Astrocyte (in vitro differentiated cells and primary cell): ENCODE data around the gene CCN5. TPM values are rescaled to one million over a fixed set of nuclear protein-coding genes. Genes with fewer than 3 reads are reported as not detected.
A peak's percentile ranks its signal among the peaks of the same experiment; 100 is the strongest.

Source experiments
- DNase-seq: peaks from one replicate; pipeline ENCODE4 v3.0.0-alpha.2; 2010; ENCODE audit warnings: low read depth
- FAIRE-seq: peaks from 2 replicates; lab custom pipeline; 2011; peaks lifted over from hg19 to GRCh38; lab: Jason Lieb, UNC
- H2AFZ ChIP-seq: 2 replicates; pipeline ENCODE4 v1.6.0; 2012; ENCODE audit warnings: low read depth, low read length, inconsistent platforms
- H3K27ac ChIP-seq: 2 replicates; pipeline ENCODE4 v1.5.1; 2011; ENCODE audit warnings: low read depth, low read length, inconsistent platforms
- H3K27me3 ChIP-seq: 2 replicates; pipeline ENCODE4 v1.6.0; 2011; ENCODE audit warnings: low read length, inconsistent platforms; ENCODE audit not compliant: insufficient read depth
- H3K36me3 ChIP-seq: 2 replicates; pipeline ENCODE4 v1.5.1; 2011; ENCODE audit warnings: low read length, inconsistent platforms; ENCODE audit not compliant: insufficient read depth
- H3K4me1 ChIP-seq: 2 replicates; pipeline ENCODE4 v1.5.1; 2011; ENCODE audit warnings: low read length, inconsistent platforms; ENCODE audit not compliant: insufficient read depth
- H3K4me2 ChIP-seq: 2 replicates; pipeline ENCODE4 v1.6.0; 2012; ENCODE audit warnings: low read length, inconsistent platforms
- H3K4me3 ChIP-seq: 2 replicates; pipeline ENCODE4 v1.5.1; 2011; ENCODE audit warnings: low read depth, mild to moderate bottlenecking, low read length, inconsistent platforms; ENCODE audit not compliant: insufficient read depth
- H3K79me2 ChIP-seq: 2 replicates; pipeline ENCODE4 v1.6.0; 2012; ENCODE audit warnings: mild to moderate bottlenecking, low read length, inconsistent platforms; ENCODE audit not compliant: insufficient read depth
- H3K9ac ChIP-seq: 2 replicates; pipeline ENCODE4 v1.6.0; 2012; ENCODE audit warnings: mild to moderate bottlenecking, low read length, inconsistent platforms
- H3K9me3 ChIP-seq: 2 replicates; pipeline ENCODE4 v1.5.1; 2012; ENCODE audit warnings: low read depth, mild to moderate bottlenecking, low read length, inconsistent platforms; ENCODE audit not compliant: insufficient read depth
- H4K20me1 ChIP-seq: 2 replicates; pipeline ENCODE4 v1.6.0; 2012; ENCODE audit warnings: low read length, inconsistent platforms; ENCODE audit not compliant: insufficient read depth
- H3K27ac Mint-ChIP-seq: one replicate; pipeline ENCODE4 v1.8.0; 2021; ENCODE audit warnings: mild to moderate bottlenecking, mixed read lengths; ENCODE audit not compliant: unreplicated experiment
- H3K27me3 Mint-ChIP-seq: one replicate; pipeline ENCODE4 v1.8.0; 2021; ENCODE audit warnings: low read depth, mixed read lengths; ENCODE audit not compliant: unreplicated experiment
- H3K36me3 Mint-ChIP-seq: one replicate; pipeline ENCODE4 v1.8.0; 2021; ENCODE audit warnings: low read depth, mixed read lengths; ENCODE audit not compliant: unreplicated experiment
- H3K4me1 Mint-ChIP-seq: one replicate; pipeline ENCODE4 v1.8.0; 2021; ENCODE audit warnings: low read depth, mixed read lengths; ENCODE audit not compliant: unreplicated experiment
- H3K4me3 Mint-ChIP-seq: one replicate; pipeline ENCODE4 v1.8.0; 2021; ENCODE audit warnings: mild to moderate bottlenecking, moderate library complexity, mixed read lengths; ENCODE audit not compliant: unreplicated experiment
- H3K9me3 Mint-ChIP-seq: one replicate; pipeline ENCODE4 v1.8.0; 2021; ENCODE audit warnings: mild to moderate bottlenecking, mixed read lengths; ENCODE audit not compliant: unreplicated experiment
- EZH2 ChIP-seq: IDR thresholded peaks from 2 replicates; pipeline ENCODE4 v1.6.1; 2012; ENCODE audit warnings: mild to moderate bottlenecking, low read length, inconsistent platforms; ENCODE audit not compliant: insufficient read depth
- total RNA-seq: library from RNA; stranded (reverse); gene quantifications from 2 replicates; pipeline ENCODE4 v1.2.1, GENCODE V29; 2021
- TF ChIP-seq, protein P1 (sequence below): IDR thresholded peaks from 2 replicates; pipeline ENCODE4 v1.5.1; 2011; ENCODE audit warnings: low read depth, mild to moderate bottlenecking, inconsistent platforms, low read length, moderate library complexity; ENCODE audit not compliant: insufficient read depth

CCN5 gene
- total RNA-seq, 1 donor from 2014 or later: not detected

- H3K4me3 Mint-ChIP-seq: no peak overlapping the region
- no peaks in the 10 kb centered on the region for H3K9me3 Mint-ChIP-seq
- no peak overlapping the region for H3K9ac ChIP-seq
- H3K4me3 ChIP-seq: no peak overlapping the region
- FAIRE-seq: no peak
- H3K27ac Mint-ChIP-seq: no peak overlapping the region
- H3K27me3 ChIP-seq: peaks cover 14% of the 10 kb centered on the region
- no peak overlapping the region for H3K4me2 ChIP-seq
- DNase-seq: no peak
- peaks cover 3% of the 10 kb centered on the region for H3K4me1 Mint-ChIP-seq
- no peak overlapping the region for H3K27ac ChIP-seq
- H3K36me3 ChIP-seq: no peaks in the 10 kb centered on the region
- H3K9me3 ChIP-seq: no peaks in the 10 kb centered on the region
- H3K36me3 Mint-ChIP-seq: no peaks in the 10 kb centered on the region
- no peaks in the 10 kb centered on the region for H4K20me1 ChIP-seq
- H3K4me1 ChIP-seq: no peaks in the 10 kb centered on the region
- TF ChIP-seq EZH2: no peak
- TF ChIP-seq, protein P1, sequence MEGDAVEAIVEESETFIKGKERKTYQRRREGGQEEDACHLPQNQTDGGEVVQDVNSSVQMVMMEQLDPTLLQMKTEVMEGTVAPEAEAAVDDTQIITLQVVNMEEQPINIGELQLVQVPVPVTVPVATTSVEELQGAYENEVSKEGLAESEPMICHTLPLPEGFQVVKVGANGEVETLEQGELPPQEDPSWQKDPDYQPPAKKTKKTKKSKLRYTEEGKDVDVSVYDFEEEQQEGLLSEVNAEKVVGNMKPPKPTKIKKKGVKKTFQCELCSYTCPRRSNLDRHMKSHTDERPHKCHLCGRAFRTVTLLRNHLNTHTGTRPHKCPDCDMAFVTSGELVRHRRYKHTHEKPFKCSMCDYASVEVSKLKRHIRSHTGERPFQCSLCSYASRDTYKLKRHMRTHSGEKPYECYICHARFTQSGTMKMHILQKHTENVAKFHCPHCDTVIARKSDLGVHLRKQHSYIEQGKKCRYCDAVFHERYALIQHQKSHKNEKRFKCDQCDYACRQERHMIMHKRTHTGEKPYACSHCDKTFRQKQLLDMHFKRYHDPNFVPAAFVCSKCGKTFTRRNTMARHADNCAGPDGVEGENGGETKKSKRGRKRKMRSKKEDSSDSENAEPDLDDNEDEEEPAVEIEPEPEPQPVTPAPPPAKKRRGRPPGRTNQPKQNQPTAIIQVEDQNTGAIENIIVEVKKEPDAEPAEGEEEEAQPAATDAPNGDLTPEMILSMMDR: no peak
- H2AFZ ChIP-seq: no peak overlapping the region
- H3K27me3 Mint-ChIP-seq: peaks cover 24% of the 10 kb centered on the region
- no peaks in the 10 kb centered on the region for H3K79me2 ChIP-seq
Observed at GRCh38 chr20:44772636-44773035, 57.5 kb downstream of the CCN5 start.

DNA sequence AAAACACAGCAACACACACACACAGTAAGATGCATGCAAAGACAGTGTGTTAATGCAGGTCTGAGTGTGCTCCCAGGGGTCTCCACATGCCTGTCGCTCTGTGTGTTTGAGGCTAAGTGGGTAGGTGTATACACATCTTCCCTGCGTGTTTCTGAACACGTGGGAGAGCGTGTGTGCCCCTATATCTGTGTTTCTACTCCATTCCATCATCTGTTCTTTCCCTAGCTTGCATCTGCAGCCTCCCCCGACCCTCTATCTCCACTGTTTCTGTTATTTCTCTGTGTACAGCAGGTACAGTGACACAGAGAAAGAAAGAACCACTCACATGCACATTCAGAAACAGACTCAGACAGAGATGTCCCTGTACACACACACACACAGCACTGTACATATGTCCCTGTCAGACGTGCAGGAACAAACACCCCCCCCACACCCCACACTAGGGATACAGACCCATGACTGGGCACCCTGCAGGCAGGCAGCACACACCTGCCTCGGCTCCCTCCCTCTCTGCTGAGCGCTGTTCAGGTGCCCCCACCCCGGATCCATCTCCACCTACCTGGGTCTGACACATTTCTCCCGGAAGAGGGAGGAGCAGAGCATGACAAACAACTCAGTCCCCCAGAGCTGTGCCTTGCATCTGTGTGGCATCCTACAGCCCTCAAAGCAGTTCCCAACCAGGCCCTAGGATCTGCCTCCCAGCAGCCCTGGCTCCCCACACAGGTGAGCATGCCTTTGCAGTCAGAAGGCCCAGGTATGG lies 58.1 kb downstream of the CCN5 start:
- Mint-ChIP-seq H3K4me1 (peaks cover 3% of the 10 kb centered on the region), H3K27ac (no peak overlapping the region), H3K4me3 (no peak overlapping the region), H3K27me3 (peaks cover 23% of the 10 kb centered on the region), H3K36me3 (no peaks in the 10 kb centered on the region), H3K9me3 (no peaks in the 10 kb centered on the region)
- no peak overlapping the region for H3K27ac ChIP-seq
- TF ChIP-seq, protein P1: no peak
- TF ChIP-seq EZH2: no peak
- H3K4me3 ChIP-seq: no peak overlapping the region
- no peaks in the 10 kb centered on the region for H3K36me3 ChIP-seq
- DNase-seq: no peak
- no peak overlapping the region for H3K4me2 ChIP-seq
- no peaks in the 10 kb centered on the region for H4K20me1 ChIP-seq
- H3K9me3 ChIP-seq: no peaks in the 10 kb centered on the region
- no peaks in the 10 kb centered on the region for H3K79me2 ChIP-seq
- no peak overlapping the region for H3K9ac ChIP-seq
- no peak overlapping the region for H2AFZ ChIP-seq
- no peak for FAIRE-seq
- H3K4me1 ChIP-seq: no peaks in the 10 kb centered on the region
- peaks cover 11% of the 10 kb centered on the region for H3K27me3 ChIP-seq

DNA sequence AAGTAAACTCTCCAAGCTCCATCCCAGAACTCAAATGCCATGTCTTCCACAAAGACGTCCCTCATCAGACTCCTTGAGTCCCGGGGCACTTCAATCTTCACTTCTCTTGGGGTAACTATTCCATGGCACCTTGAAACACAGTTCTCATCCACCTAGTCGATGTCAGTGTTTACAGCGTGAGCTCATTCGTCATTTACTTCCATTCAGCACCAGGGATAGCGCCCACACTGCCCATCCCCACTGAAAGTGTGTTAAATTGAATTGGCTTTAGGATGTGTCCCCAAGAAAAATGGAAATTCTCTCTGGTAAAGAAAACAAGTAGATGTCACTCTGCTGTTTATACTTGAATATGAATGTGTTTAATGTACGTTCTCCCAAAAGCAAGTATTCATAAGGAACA lies 61.8 kb downstream of the CCN5 start:
- Histone ChIP-seq H3K4me1 (no peaks in the 10 kb centered on the region), H2AFZ (no peak overlapping the region), H3K4me2 (no peak overlapping the region), H3K9ac (no peak overlapping the region), H3K27ac (no peak overlapping the region), H3K9me3 (no peaks in the 10 kb centered on the region), H3K79me2 (no peaks in the 10 kb centered on the region), H3K4me3 (no peak overlapping the region), H4K20me1 (no peaks in the 10 kb centered on the region), H3K27me3 (peaks cover 5% of the 10 kb centered on the region), H3K36me3 (no peaks in the 10 kb centered on the region)
- no peak for TF ChIP-seq EZH2
- TF ChIP-seq, protein P1: no peak
- no peaks in the 10 kb centered on the region for H3K4me1 Mint-ChIP-seq
- no peaks in the 10 kb centered on the region for H3K36me3 Mint-ChIP-seq
- H3K27me3 Mint-ChIP-seq: peaks cover 14% of the 10 kb centered on the region
- no peak overlapping the region for H3K27ac Mint-ChIP-seq
- no peak overlapping the region for H3K4me3 Mint-ChIP-seq
- DNase-seq: peak; percentile 17
- H3K9me3 Mint-ChIP-seq: no peaks in the 10 kb centered on the region
- no peak for FAIRE-seq
